DND-41 (cell line): ENCODE measurements around the gene H1-8.

Experiments used
- EZH2 ChIP-seq: IDR thresholded peaks from 3 replicates; pipeline ENCODE4 v1.6.1; 2012; ENCODE audit warnings: borderline replicate concordance, low read depth, mild to moderate bottlenecking, moderate library complexity, low read length, inconsistent platforms; ENCODE audit not compliant: severe bottlenecking
- TF ChIP-seq, protein P1 (sequence below): IDR thresholded peaks from 2 replicates; pipeline ENCODE4 v1.5.1; 2012; ENCODE audit warnings: borderline replicate concordance, low read length, moderate library complexity, mild to moderate bottlenecking; ENCODE audit not compliant: poor library complexity, severe bottlenecking; ENCODE audit errors: extremely low read depth

DNA sequence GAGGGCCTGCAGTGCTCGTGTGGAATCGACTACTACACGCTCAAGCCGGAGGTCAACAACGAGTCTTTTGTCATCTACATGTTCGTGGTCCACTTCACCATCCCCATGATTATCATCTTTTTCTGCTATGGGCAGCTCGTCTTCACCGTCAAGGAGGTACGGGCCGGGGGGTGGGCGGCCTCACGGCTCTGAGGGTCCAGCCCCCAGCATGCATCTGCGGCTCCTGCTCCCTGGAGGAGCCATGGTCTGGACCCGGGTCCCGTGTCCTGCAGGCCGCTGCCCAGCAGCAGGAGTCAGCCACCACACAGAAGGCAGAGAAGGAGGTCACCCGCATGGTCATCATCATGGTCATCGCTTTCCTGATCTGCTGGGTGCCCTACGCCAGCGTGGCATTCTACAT is 10.7 kb upstream of the H1-8 start:
- TF ChIP-seq, protein P1, sequence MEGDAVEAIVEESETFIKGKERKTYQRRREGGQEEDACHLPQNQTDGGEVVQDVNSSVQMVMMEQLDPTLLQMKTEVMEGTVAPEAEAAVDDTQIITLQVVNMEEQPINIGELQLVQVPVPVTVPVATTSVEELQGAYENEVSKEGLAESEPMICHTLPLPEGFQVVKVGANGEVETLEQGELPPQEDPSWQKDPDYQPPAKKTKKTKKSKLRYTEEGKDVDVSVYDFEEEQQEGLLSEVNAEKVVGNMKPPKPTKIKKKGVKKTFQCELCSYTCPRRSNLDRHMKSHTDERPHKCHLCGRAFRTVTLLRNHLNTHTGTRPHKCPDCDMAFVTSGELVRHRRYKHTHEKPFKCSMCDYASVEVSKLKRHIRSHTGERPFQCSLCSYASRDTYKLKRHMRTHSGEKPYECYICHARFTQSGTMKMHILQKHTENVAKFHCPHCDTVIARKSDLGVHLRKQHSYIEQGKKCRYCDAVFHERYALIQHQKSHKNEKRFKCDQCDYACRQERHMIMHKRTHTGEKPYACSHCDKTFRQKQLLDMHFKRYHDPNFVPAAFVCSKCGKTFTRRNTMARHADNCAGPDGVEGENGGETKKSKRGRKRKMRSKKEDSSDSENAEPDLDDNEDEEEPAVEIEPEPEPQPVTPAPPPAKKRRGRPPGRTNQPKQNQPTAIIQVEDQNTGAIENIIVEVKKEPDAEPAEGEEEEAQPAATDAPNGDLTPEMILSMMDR = no peak
- TF ChIP-seq EZH2 = no peak
